Left lung (tissue), 10 donors: Measurements from ENCODE around the gene CNOT4. TPM values are rescaled to one million over a fixed set of nuclear protein-coding genes. Genes with fewer than 3 reads are reported as not detected.

ENCODE experiments used
- ATAC-seq: fragments of 200-7000 bp; cut with Tn5 transposase; one replicate; pipeline ENCODE4 v1.9.1; 2020; ENCODE audit warnings: moderate library complexity
- DNase-seq, 4 donors: peaks; one replicate each; pipeline ENCODE4 v3.0.0-alpha.2; 2013 to 2020
- H3K27ac ChIP-seq, 2 donors: fragments of 200-600 bp; sonication (generic) in 1 of 2; one replicate each; pipeline versions ENCODE4 v1.5.0 to v1.8.0; 2020 to 2021
- H3K27me3 ChIP-seq, 2 donors: fragments of 200-600 bp; sonication (generic) in 1 of 2; one replicate each; pipeline versions ENCODE4 v1.5.0 to v1.8.0; 2020 to 2021
- H3K36me3 ChIP-seq, 2 donors: fragments of 200-600 bp; sonication (generic) in 1 of 2; one replicate each; pipeline versions ENCODE4 v1.5.0 to v1.8.0; 2020 to 2021
- H3K4me1 ChIP-seq, 2 donors: fragments of 200-600 bp; one replicate each; pipeline ENCODE4 v1.8.0; 2021
- H3K4me3 ChIP-seq, 2 donors: fragments of 200-600 bp; sonication (generic) in 1 of 2; one replicate each; pipeline versions ENCODE4 v1.5.0 to v1.8.0; 2020 to 2021; ENCODE audit warnings: mild to moderate bottlenecking in 1 of 2
- H3K9me3 ChIP-seq, 2 donors: fragments of 200-600 bp; sonication (generic) in 1 of 2; one replicate each; pipeline versions ENCODE4 v1.5.0 to v1.8.0; 2020 to 2021
- CTCF ChIP-seq, 2 donors: fragments of 200-600 bp; sonication (generic) in 1 of 2; IDR thresholded peaks; one replicate each; pipeline versions ENCODE4 v1.5.0 to v1.8.0; 2021; ENCODE audit warnings: antibody characterized with exemption in 2 of 2
- intact Hi-C, 2 donors: fragments of 100-400 bp; cut with DNase I; formaldehyde crosslinking; loops; one replicate each; pipeline versions ENCODE4 v1.11.2 to v1.14.2; 2022
- polyA plus RNA-seq, 6 donors: library from polyadenylated mRNA; unstranded; fragments of 120-200 nt; gene quantifications; one replicate each; pipeline ENCODE4 v1.2.1, GENCODE V29; 2013; ENCODE audit not compliant: insufficient read length in 6 of 6
- total RNA-seq, 2 donors: library from RNA; stranded (reverse); fragmentation: NEBNext Ultra II Directional; extraction: Animal tissue kit (Norgen Biotek cat#: 25700); gene quantifications; one replicate each; pipeline ENCODE4 v1.2.1, GENCODE V29; 2021
- donor health status: DM: no; HTN: yes; CAD: no.
- donor health status: DM: no; HTN: no; CAD: no.

CNOT4 gene
- total and polyA plus RNA-seq, 8 donors = 21.6 to 35.4 (median 33.6) TPM

- H3K36me3 ChIP-seq = peaks cover 0 to 5% of the 10 kb centered on the region in 2 donors
- no peak overlapping the region for H3K27ac ChIP-seq
- no peaks in the 10 kb centered on the region for H3K4me1 ChIP-seq
- intact Hi-C loops = no loop called here
- H3K4me3 ChIP-seq = no peak overlapping the region
- H3K27me3 ChIP-seq = no peaks in the 10 kb centered on the region
- DNase-seq (no peak), ATAC-seq (no peak)
- TF ChIP-seq CTCF (IDR thresholded peaks at IDR 0.05) = no peak
- H3K9me3 ChIP-seq = no peaks in the 10 kb centered on the region
These were observed 140.5 kb downstream of the CNOT4 start for GRCh38 chr7:135369405-135369804.

GRCh38 chr7:135368416-135369186, 141.3 kb downstream of the CNOT4 start:
- H3K36me3 ChIP-seq = peaks cover 0 to 7% of the 10 kb centered on the region in 2 donors
- no peak for ATAC-seq
- no peak overlapping the region for H3K27ac ChIP-seq
- H3K4me1 ChIP-seq = no peaks in the 10 kb centered on the region
- no peak overlapping the region for H3K4me3 ChIP-seq
- DNase-seq = no peak
- intact Hi-C loops = no loop called here
- no peaks in the 10 kb centered on the region for H3K9me3 ChIP-seq
- no peak for TF ChIP-seq CTCF (IDR thresholded peaks at IDR 0.05)
- no peaks in the 10 kb centered on the region for H3K27me3 ChIP-seq

GRCh38 chr7:135366843-135367508, 142.9 kb downstream of the CNOT4 start:
- H3K27me3 ChIP-seq = no peaks in the 10 kb centered on the region
- H3K27ac ChIP-seq = no peak overlapping the region
- TF ChIP-seq CTCF (IDR thresholded peaks at IDR 0.05) = no peak
- no peak overlapping the region for H3K4me3 ChIP-seq
- peaks cover 0 to 23% of the 10 kb centered on the region in 2 donors for H3K36me3 ChIP-seq
- no peak for ATAC-seq
- intact Hi-C loops = no loop called here
- H3K9me3 ChIP-seq = no peaks in the 10 kb centered on the region
- no peaks in the 10 kb centered on the region for H3K4me1 ChIP-seq
- no peak for DNase-seq

DNA sequence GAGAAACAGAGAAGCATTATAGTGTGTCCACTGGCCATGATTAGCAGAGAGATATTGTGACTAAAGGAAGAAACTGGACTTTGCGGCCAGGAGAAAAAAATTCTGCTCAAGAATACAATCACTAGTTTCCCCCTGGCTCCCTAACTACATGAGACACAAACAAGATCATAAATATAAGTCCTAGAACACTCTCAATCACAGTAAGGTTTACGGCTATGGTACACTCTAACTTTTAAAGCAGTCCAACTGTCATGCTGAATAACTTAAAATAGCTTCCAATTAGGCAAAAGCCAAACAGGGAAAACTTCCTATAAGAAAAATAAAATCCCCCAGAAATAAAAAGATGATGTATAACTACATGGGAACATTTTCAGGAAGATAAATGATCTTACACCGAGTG, 144.2 kb downstream of the CNOT4 start:
- H3K36me3 ChIP-seq = peaks cover 0 to 36% of the 10 kb centered on the region in 2 donors
- DNase-seq = no peak

More for the DNA sequence above, 144.2 kb downstream of the CNOT4 start:
- TF ChIP-seq CTCF (IDR thresholded peaks at IDR 0.05) = no peak
- no peak for ATAC-seq
- H3K9me3 ChIP-seq = no peaks in the 10 kb centered on the region
- no peak overlapping the region for H3K27ac ChIP-seq
- H3K4me1 ChIP-seq = no peaks in the 10 kb centered on the region
- no peaks in the 10 kb centered on the region for H3K27me3 ChIP-seq
- intact Hi-C loops = no loop called here
- no peak overlapping the region for H3K4me3 ChIP-seq
